CD4-positive, alpha-beta memory T cell (primary cell): ENCODE measurements around the gene ALKBH4. TPM values are rescaled to one million over a fixed set of nuclear protein-coding genes. Genes with fewer than 3 reads are reported as not detected.

Experiments used
- CTCF ChIA-PET: fragments of 350-600 bp; sonication (Branson Sonifier 250); formaldehyde crosslinking; loops from one replicate; lab custom pipeline; 2021; ENCODE audit warnings: inconsistent platforms; ENCODE audit not compliant: partially characterized antibody; lab: Charles Lee
- POLR2A ChIA-PET: fragments of 350-600 bp; sonication (Branson Sonifier 250); formaldehyde crosslinking; loops from one replicate; lab custom pipeline; 2021; ENCODE audit not compliant: partially characterized antibody; lab: Charles Lee
- DNase-seq, 5 donors: peaks; one replicate each; pipeline versions ENCODE4 v3.0.0 to v3.0.0-alpha.2; 2020 to 2022; ENCODE audit warnings: mixed read lengths in 1 of 5
- H3K27ac ChIP-seq: one replicate; pipeline ENCODE4 v1.7.0; 2013; ENCODE audit warnings: low read depth, low read length
- H3K27me3 ChIP-seq: 2 replicates; pipeline ENCODE4 v1.7.0; 2013; ENCODE audit warnings: mild to moderate bottlenecking, low read length, moderate library complexity; ENCODE audit not compliant: insufficient read depth
- H3K36me3 ChIP-seq: 2 replicates; pipeline ENCODE4 v1.7.0; 2013; ENCODE audit warnings: mild to moderate bottlenecking, low read length, moderate library complexity; ENCODE audit not compliant: insufficient read depth
- H3K4me1 ChIP-seq: 2 replicates; pipeline ENCODE4 v1.7.0; 2013; ENCODE audit warnings: mild to moderate bottlenecking, low read length, moderate library complexity; ENCODE audit not compliant: insufficient read depth
- H3K4me3 ChIP-seq, 2 donors: one replicate each; pipeline ENCODE4 v1.7.0; 2013; ENCODE audit warnings: low read length in 2 of 2, mild to moderate bottlenecking in 1 of 2
- H3K9me3 ChIP-seq, 2 donors: one replicate each; pipeline ENCODE4 v1.7.0; 2013; ENCODE audit warnings: low read length in 2 of 2, control low read depth in 1 of 2; ENCODE audit not compliant: control insufficient read depth in 1 of 2
- H3K27ac Mint-ChIP-seq, 7 donors: one replicate each; pipeline ENCODE4 v1.8.0; 2020 to 2021; ENCODE audit warnings: mixed read lengths in 7 of 7, mild to moderate bottlenecking in 6 of 7, inconsistent platforms in 3 of 7, moderate library complexity in 3 of 7
- H3K27me3 Mint-ChIP-seq, 2 donors: one replicate each; pipeline ENCODE4 v1.8.0; 2020 to 2021; ENCODE audit warnings: mixed read lengths in 2 of 2
- H3K36me3 Mint-ChIP-seq, 2 donors: one replicate each; pipeline ENCODE4 v1.8.0; 2020 to 2021; ENCODE audit warnings: mixed read lengths in 2 of 2, inconsistent platforms in 1 of 2, mild to moderate bottlenecking in 1 of 2
- H3K4me1 Mint-ChIP-seq, 4 donors: one replicate each; pipeline ENCODE4 v1.8.0; 2020 to 2021; ENCODE audit warnings: mixed read lengths in 4 of 4, mild to moderate bottlenecking in 1 of 4
- H3K4me3 Mint-ChIP-seq, 8 donors: one replicate each; pipeline ENCODE4 v1.8.0; 2020 to 2021; ENCODE audit warnings: mixed read lengths in 8 of 8, mild to moderate bottlenecking in 7 of 8, moderate library complexity in 6 of 8, inconsistent platforms in 3 of 8
- H3K9me3 Mint-ChIP-seq, 8 donors: one replicate each; pipeline ENCODE4 v1.8.0; 2020 to 2021; ENCODE audit warnings: mixed read lengths in 8 of 8, mild to moderate bottlenecking in 5 of 8, inconsistent platforms in 3 of 8, moderate library complexity in 1 of 8
- intact Hi-C: fragments of 100-400 bp; cut with micrococcal nuclease; formaldehyde crosslinking; loops from one replicate; pipeline ENCODE4 v1.15.1; 2023
- polyA plus RNA-seq, 2 donors: library from polyadenylated mRNA; unstranded; fragments of 300-500 nt; fragmentation: Illumina TruSeq; gene quantifications; one replicate each; pipeline ENCODE4 v1.2.3, GENCODE V29; 2021
- total RNA-seq, 2 experiments: library from RNA; stranded (reverse); gene quantifications; one replicate each; pipeline ENCODE4 v1.2.3, GENCODE V29; 2021

Gene ALKBH4
- total and polyA plus RNA-seq, 4 experiments from 2014 or later: 11.8 to 16.6 (median 13.8) TPM

DNA sequence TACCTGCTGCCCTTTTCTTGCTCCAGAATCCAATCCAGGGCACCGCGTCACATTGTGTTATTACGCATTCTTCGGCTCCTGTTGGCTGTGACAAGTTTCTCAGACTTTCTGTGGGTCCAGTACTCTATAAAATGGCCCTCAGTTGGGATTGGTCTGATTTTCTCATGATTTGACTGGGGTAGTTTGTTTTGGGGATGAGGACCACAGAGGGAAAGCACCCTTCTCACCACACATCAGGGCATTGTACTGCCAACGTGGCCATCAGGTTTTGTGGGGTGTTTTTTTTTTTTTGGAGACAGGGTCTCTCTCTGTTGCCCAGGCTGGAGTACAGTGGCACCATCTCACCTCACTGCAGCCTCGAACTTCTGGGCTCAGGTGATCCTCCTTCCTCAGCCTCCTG is 48.3 kb downstream of the ALKBH4 start:
- peaks cover 40 to 75% (median 56%) of the 10 kb centered on the region in 4 donors for H3K4me1 Mint-ChIP-seq
- H3K36me3 ChIP-seq: peaks cover 17% of the 10 kb centered on the region
- H3K4me1 ChIP-seq: peaks cover 75% of the 10 kb centered on the region
- H3K4me3 ChIP-seq: peak overlapping the region in 1 of 2 donors; percentile 8
- peak overlapping the region; percentile 61 for H3K27ac ChIP-seq
- H3K27me3 ChIP-seq: no peaks in the 10 kb centered on the region
- intact Hi-C loops: loop anchor here (1.0 kb wide), 1 partner anchor 10 kb away; no protein-coding TSS in a partner anchor
- CTCF ChIA-PET: interaction anchor here (0.7 to 9.8 kb wide), 8 partner anchors 10 to 49 kb away, joined by 3 to 134 read pairs (median 17); partner anchors contain the start of genes ALKBH4, LRWD1 and ORAI2
- DNase-seq: no peak
- H3K27me3 Mint-ChIP-seq: no peaks in the 10 kb centered on the region
- H3K27ac Mint-ChIP-seq: peak overlapping the region; percentile 92 to 97 (median 95)
- H3K4me3 Mint-ChIP-seq: peak overlapping the region in 7 of 8 donors; percentile 78 to 93 (median 85)
- POLR2A ChIA-PET: interaction anchor here (1.0 to 16.6 kb wide), 9 partner anchors 10 to 52 kb away, joined by 3 to 496 read pairs (median 6); partner anchors contain the start of genes ALKBH4, LRWD1, ORAI2 and PRKRIP1
- peaks cover 20 to 38% of the 10 kb centered on the region in 2 donors for H3K36me3 Mint-ChIP-seq
- no peaks in the 10 kb centered on the region for H3K9me3 ChIP-seq
- peaks cover 0 to 2% (median 0%) of the 10 kb centered on the region in 8 donors for H3K9me3 Mint-ChIP-seq

DNA sequence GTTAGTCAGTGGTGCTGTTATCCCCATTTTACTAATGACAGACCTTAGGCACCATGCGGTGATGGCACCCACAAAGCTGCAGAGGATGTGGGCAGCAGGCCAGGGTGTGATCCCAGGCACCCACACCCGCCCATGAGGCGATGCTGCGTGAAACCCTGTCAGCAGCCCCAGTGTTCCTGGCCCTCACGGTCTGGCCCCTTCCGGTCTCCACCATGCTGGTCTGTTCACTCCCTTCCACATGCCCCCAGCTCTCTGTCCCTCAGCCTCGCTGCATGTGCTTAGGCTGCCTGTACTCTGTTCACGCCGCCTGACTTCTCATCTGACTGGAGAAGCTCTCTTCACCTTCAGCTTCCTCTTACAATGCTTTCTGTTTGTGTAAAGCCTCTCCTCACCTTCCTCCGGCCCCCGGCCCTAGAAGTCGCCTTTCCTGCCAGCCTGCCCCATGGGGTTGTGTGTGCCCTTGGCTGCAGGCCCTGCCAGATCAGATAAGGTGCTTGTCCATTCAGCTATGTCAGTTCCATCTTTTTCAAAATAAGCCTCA is 48.9 kb downstream of the ALKBH4 start:
- Histone ChIP-seq H3K27me3 (no peaks in the 10 kb centered on the region), H3K4me3 (peak overlapping the region; percentile 8 to 25), H3K27ac (peak overlapping the region; percentile 61), H3K36me3 (peaks cover 17% of the 10 kb centered on the region), H3K4me1 (peaks cover 69% of the 10 kb centered on the region), H3K9me3 (no peaks in the 10 kb centered on the region)
- ChIA-PET POLR2A (interaction anchor here (1.0 to 16.6 kb wide), 10 partner anchors 9 to 52 kb away, joined by 3 to 496 read pairs (median 5); partner anchors contain the start of genes ALKBH4, LRWD1, ORAI2 and PRKRIP1), CTCF (interaction anchor here (0.7 to 9.8 kb wide), 11 partner anchors 9 to 50 kb away, joined by 3 to 134 read pairs (median 10); partner anchors contain the start of genes ALKBH4, LRWD1 and ORAI2)
- intact Hi-C loops: loop anchor here (1.0 kb wide), 1 partner anchor 11 kb away; no protein-coding TSS in a partner anchor
- Mint-ChIP-seq H3K27me3 (no peaks in the 10 kb centered on the region), H3K36me3 (peaks cover 21 to 39% of the 10 kb centered on the region in 2 donors), H3K4me1 (peaks cover 37 to 70% (median 52%) of the 10 kb centered on the region in 4 donors), H3K9me3 (peaks cover 0 to 2% (median 0%) of the 10 kb centered on the region in 8 donors), H3K27ac (peak overlapping the region; percentile 92 to 97 (median 95)), H3K4me3 (peak overlapping the region; percentile 55 to 93 (median 85))
- peak; percentile 57 to 74 (median 68) for DNase-seq

DNA sequence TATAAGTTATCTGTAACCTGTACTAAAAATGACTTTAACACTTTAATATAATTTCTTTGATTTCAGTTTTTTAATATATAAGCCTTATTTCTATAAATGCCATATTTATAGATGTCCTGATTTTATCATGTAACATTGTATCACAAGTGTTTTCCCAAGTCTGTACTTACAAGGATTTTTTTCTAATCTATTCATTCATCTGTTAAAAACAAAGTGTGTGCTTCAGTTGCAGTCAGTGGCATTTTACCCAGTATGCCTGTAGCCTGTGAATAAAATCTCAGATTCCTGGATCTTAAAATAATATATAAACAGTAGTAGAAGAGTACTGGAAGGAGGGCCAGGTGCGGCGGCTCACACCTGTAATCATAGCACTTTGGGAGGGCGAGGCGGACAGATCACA is 51.1 kb downstream of the ALKBH4 start:
- no peaks in the 10 kb centered on the region for H3K27me3 ChIP-seq
- CTCF ChIA-PET: interaction anchor here (0.9 to 9.8 kb wide), 11 partner anchors 9 to 59 kb away, joined by 4 to 134 read pairs (median 17); partner anchors contain the start of genes ALKBH4, LRWD1 and ORAI2
- Mint-ChIP-seq H3K36me3 (peaks cover 29 to 44% of the 10 kb centered on the region in 2 donors), H3K9me3 (peaks cover 0 to 6% (median 0%) of the 10 kb centered on the region in 8 donors), H3K4me1 (peaks cover 27 to 51% (median 37%) of the 10 kb centered on the region in 4 donors), H3K4me3 (peak overlapping the region in 1 of 8 donors; percentile 24), H3K27ac (peak overlapping the region in 3 of 7 donors; percentile 13 to 92 (median 79)), H3K27me3 (no peaks in the 10 kb centered on the region)
- peaks cover 30% of the 10 kb centered on the region for H3K36me3 ChIP-seq
- intact Hi-C loops: loop anchor here (2.0 kb wide), 1 partner anchor 37 kb away; no protein-coding TSS in a partner anchor
- H3K27ac ChIP-seq: no peak overlapping the region
- H3K9me3 ChIP-seq: no peaks in the 10 kb centered on the region
- H3K4me1 ChIP-seq: peaks cover 48% of the 10 kb centered on the region
- POLR2A ChIA-PET: interaction anchor here (1.6 to 16.6 kb wide), 3 partner anchors 16 to 53 kb away, joined by 7 to 496 read pairs (median 13); partner anchors contain the start of genes ORAI2 and PRKRIP1
- DNase-seq: no peak
- no peak overlapping the region for H3K4me3 ChIP-seq

DNA sequence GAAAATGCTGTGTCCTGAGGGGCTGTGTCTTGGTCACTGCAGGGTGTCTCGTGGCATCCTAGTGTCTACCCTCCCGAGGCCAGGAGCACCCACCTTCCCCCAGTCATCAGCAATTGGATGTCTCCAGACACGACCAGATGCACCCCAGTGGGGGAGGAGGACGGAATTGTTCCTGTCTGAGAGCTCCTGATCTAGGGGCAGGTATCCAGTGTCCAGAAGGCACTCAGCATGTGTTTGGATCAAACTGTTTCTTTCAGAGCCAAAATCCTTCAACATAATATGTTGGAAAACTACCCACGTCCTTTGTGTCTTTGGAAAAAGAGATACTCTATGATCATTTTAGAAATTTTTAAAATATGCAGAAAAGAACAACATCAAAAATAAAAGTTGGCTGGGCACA is 51.6 kb downstream of the ALKBH4 start:
- Mint-ChIP-seq H3K4me1 (peaks cover 24 to 45% (median 33%) of the 10 kb centered on the region in 4 donors), H3K9me3 (peaks cover 0 to 6% (median 0%) of the 10 kb centered on the region in 8 donors), H3K36me3 (peaks cover 31 to 46% of the 10 kb centered on the region in 2 donors), H3K27me3 (no peaks in the 10 kb centered on the region), H3K27ac (peak overlapping the region in 5 of 7 donors; percentile 67 to 92 (median 82)), H3K4me3 (no peak overlapping the region)
- DNase-seq: no peak
- no peak overlapping the region for H3K27ac ChIP-seq
- H3K4me3 ChIP-seq: no peak overlapping the region
- peaks cover 32% of the 10 kb centered on the region for H3K36me3 ChIP-seq
- peaks cover 43% of the 10 kb centered on the region for H3K4me1 ChIP-seq
- ChIA-PET POLR2A (interaction anchor here (0.8 to 16.6 kb wide), 5 partner anchors 16 to 53 kb away, joined by 3 to 496 read pairs (median 9); partner anchors contain the start of genes ORAI2 and PRKRIP1), CTCF (interaction anchor here (0.9 to 9.8 kb wide), 14 partner anchors 9 to 53 kb away, joined by 3 to 134 read pairs (median 8); partner anchors contain the start of genes ALKBH4, LRWD1 and ORAI2)
- no peaks in the 10 kb centered on the region for H3K9me3 ChIP-seq
- intact Hi-C loops: loop anchor here (2.0 kb wide), 1 partner anchor 38 kb away; no protein-coding TSS in a partner anchor
- no peaks in the 10 kb centered on the region for H3K27me3 ChIP-seq

DNA sequence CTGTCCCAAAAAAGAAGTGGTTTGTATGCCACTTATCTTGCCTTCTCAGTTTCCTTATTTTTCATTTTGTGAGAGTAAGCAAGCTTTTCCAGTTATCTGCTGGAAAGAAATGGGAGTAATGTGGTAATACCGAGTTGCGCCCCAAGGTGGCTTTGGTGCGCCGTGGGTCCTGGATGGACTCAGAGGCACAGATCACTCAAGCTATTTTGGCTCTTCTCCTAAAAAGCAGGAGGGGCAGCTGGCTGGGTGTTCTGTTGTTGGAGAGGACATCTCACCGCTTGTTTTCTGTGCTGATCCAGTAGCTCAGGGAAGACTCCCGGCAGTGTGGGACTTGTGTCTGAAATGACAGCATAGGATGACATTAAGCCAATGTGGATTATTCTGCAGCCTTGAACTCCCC is 52.1 kb downstream of the ALKBH4 start:
- Histone ChIP-seq H3K4me3 (no peak overlapping the region), H3K27me3 (no peaks in the 10 kb centered on the region), H3K27ac (no peak overlapping the region), H3K4me1 (peaks cover 37% of the 10 kb centered on the region), H3K9me3 (no peaks in the 10 kb centered on the region), H3K36me3 (peaks cover 38% of the 10 kb centered on the region)
- Mint-ChIP-seq H3K4me1 (peaks cover 24 to 41% (median 31%) of the 10 kb centered on the region in 4 donors), H3K9me3 (peaks cover 0 to 6% (median 0%) of the 10 kb centered on the region in 8 donors), H3K36me3 (peaks cover 36 to 51% of the 10 kb centered on the region in 2 donors), H3K27ac (peak overlapping the region; percentile 53 to 92 (median 78)), H3K4me3 (no peak overlapping the region), H3K27me3 (no peaks in the 10 kb centered on the region)
- peak in 4 of 5 donors; percentile 42 to 56 (median 44) for DNase-seq
- CTCF ChIA-PET: interaction anchor here (0.8 to 9.8 kb wide), 15 partner anchors 8 to 53 kb away, joined by 3 to 134 read pairs (median 8); partner anchors contain the start of genes ALKBH4, LRWD1 and ORAI2
- POLR2A ChIA-PET: interaction anchor here (0.8 to 16.6 kb wide), 5 partner anchors 16 to 54 kb away, joined by 3 to 496 read pairs (median 9); partner anchors contain the start of genes ORAI2 and PRKRIP1
- intact Hi-C loops: loop anchor here (2.0 kb wide), 1 partner anchor 38 kb away; no protein-coding TSS in a partner anchor

DNA sequence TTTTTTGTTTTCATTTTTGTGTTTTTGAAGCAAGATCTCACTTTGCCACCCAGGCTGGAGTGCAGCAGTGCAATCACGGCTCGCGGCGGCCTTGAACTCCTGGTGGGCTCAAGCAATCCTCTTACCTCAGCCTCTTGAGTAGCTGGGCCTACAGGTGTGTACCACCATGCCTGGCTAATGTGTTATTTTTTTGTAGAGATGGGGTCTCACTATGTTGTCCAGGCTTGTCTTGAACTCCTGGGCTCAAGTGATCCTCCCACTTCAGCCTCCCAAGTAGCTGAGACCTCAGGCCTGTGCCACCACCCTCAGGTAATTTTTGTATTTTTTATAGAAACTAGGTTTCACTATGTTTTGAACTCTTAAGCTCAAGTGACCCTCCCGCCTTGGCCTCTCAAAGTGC is 53.7 kb downstream of the ALKBH4 start:
- POLR2A ChIA-PET: interaction anchor here (0.6 to 16.6 kb wide), 3 partner anchors 18 to 55 kb away, joined by 3 to 496 read pairs (median 3); partner anchors contain the start of gene ORAI2
- Mint-ChIP-seq H3K9me3 (peaks cover 0 to 6% (median 0%) of the 10 kb centered on the region in 8 donors), H3K4me3 (no peak overlapping the region), H3K27ac (peak overlapping the region in 4 of 7 donors; percentile 24 to 72 (median 33)), H3K4me1 (peaks cover 13 to 24% (median 18%) of the 10 kb centered on the region in 4 donors), H3K27me3 (no peaks in the 10 kb centered on the region), H3K36me3 (peaks cover 37 to 60% of the 10 kb centered on the region in 2 donors)
- CTCF ChIA-PET: interaction anchor here (0.9 to 9.8 kb wide), 5 partner anchors 9 to 55 kb away, joined by 4 to 134 read pairs (median 6); partner anchors contain the start of genes ALKBH4 and LRWD1
- no peak for DNase-seq
- Histone ChIP-seq H3K27me3 (no peaks in the 10 kb centered on the region), H3K4me3 (no peak overlapping the region), H3K36me3 (peaks cover 52% of the 10 kb centered on the region), H3K4me1 (peaks cover 21% of the 10 kb centered on the region), H3K27ac (no peak overlapping the region), H3K9me3 (no peaks in the 10 kb centered on the region)
- intact Hi-C loops: no loop called here
